H1 (cell line): Measurements from ENCODE around the gene UMPS. TPM values are rescaled to one million over a fixed set of nuclear protein-coding genes. Genes with fewer than 3 reads are reported as not detected.

Experiments used
- CTCF ChIA-PET: fragments of 300-600 bp; sonication (Branson Sonifier 250); formaldehyde crosslinking; loops from one replicate; lab custom pipeline; 2021; ENCODE audit not compliant: partially characterized antibody; lab: Charles Lee
- POLR2A ChIA-PET: fragments of 300-600 bp; sonication (Branson Sonifier 250); formaldehyde crosslinking; loops from one replicate; lab custom pipeline; 2021; ENCODE audit warnings: inconsistent platforms; ENCODE audit not compliant: partially characterized antibody; lab: Charles Lee
- DNase-seq, 2 experiments: peaks; one replicate each; pipeline versions ENCODE4 v3.0.0 to v3.0.0-alpha.2; 2010 to 2022; ENCODE audit warnings: low spot score in 2 of 2, low read depth in 1 of 2, mixed read lengths in 1 of 2
- FAIRE-seq: peaks from 2 replicates; lab custom pipeline; 2011; peaks lifted over from hg19 to GRCh38; lab: Jason Lieb, UNC
- H2AFZ ChIP-seq: 2 replicates; pipeline ENCODE4 v1.8.1; 2012; ENCODE audit warnings: low read length, inconsistent platforms
- H2AK5ac ChIP-seq: 2 replicates; pipeline ENCODE4 v1.6.1; 2013; ENCODE audit warnings: low read depth, low read length
- H2BK120ac ChIP-seq: replicated peaks from 2 replicates; pipeline ENCODE3; 2013; ENCODE audit warnings: low read depth, low read length, inconsistent platforms
- H2BK12ac ChIP-seq: 2 replicates; pipeline ENCODE4 v1.6.1; 2013; ENCODE audit warnings: low read depth, low read length
- H2BK15ac ChIP-seq: 2 replicates; pipeline ENCODE4 v1.6.1; 2013; ENCODE audit warnings: low read length
- H2BK20ac ChIP-seq: 2 replicates; pipeline ENCODE4 v1.6.1; 2013; ENCODE audit warnings: low read length
- H2BK5ac ChIP-seq: 2 replicates; pipeline ENCODE4 v1.6.1; 2013; ENCODE audit warnings: low read depth, low read length
- H3K14ac ChIP-seq: 2 replicates; pipeline ENCODE4 v1.6.1; 2013; ENCODE audit warnings: inconsistent platforms; ENCODE audit not compliant: insufficient read length
- H3K18ac ChIP-seq: 2 replicates; pipeline ENCODE4 v1.6.1; 2013; ENCODE audit warnings: low read length; ENCODE audit errors: extremely low read depth
- H3K23ac ChIP-seq: 2 replicates; pipeline ENCODE4 v1.6.1; 2013; ENCODE audit warnings: inconsistent platforms; ENCODE audit not compliant: insufficient read length
- H3K23me2 ChIP-seq: 2 replicates; pipeline ENCODE4 v1.6.1; 2013; ENCODE audit warnings: low read depth, low read length
- H3K27ac ChIP-seq: 2 replicates; pipeline ENCODE4 v1.6.1; 2011; ENCODE audit warnings: low read depth, low read length, inconsistent platforms
- H3K27me3 ChIP-seq, 4 experiments: replicated peaks in 1 of 4; 1 replicate in 1 of 4; 2 replicates in 3 of 4; pipeline versions ENCODE4 v1.6.1 to v1.8.1; 2011 to 2013; ENCODE audit warnings: low read length in 3 of 4, mild to moderate bottlenecking in 3 of 4, inconsistent platforms in 2 of 4, mixed read lengths in 2 of 4, moderate library complexity in 1 of 4; ENCODE audit not compliant: control insufficient read depth in 3 of 4, insufficient read depth in 3 of 4; ENCODE audit errors: extremely low read depth in 1 of 4
- H3K36me3 ChIP-seq, 4 experiments: 2 replicates each; pipeline versions ENCODE4 v1.6.1 to v1.8.1; 2011 to 2013; ENCODE audit warnings: mild to moderate bottlenecking in 4 of 4, low read length in 3 of 4, moderate library complexity in 2 of 4, control low read depth in 1 of 4, inconsistent platforms in 1 of 4; ENCODE audit not compliant: insufficient read depth in 4 of 4, control insufficient read depth in 2 of 4
- H3K4ac ChIP-seq: replicated peaks from 2 replicates; pipeline ENCODE3; 2013; ENCODE audit warnings: low read length, low read depth, mixed read lengths, inconsistent platforms; ENCODE audit not compliant: insufficient read length
- H3K4me1 ChIP-seq, 4 experiments: replicated peaks in 1 of 4; 1 replicate in 1 of 4; 2 replicates in 3 of 4; pipeline versions ENCODE4 v1.6.1 to v1.8.1; 2011 to 2013; ENCODE audit warnings: low read length in 3 of 4, inconsistent platforms in 2 of 4, mixed read lengths in 1 of 4; ENCODE audit not compliant: insufficient read depth in 4 of 4, control insufficient read depth in 3 of 4
- H3K4me2 ChIP-seq, 2 experiments: 2 replicates each; pipeline versions ENCODE4 v1.6.1 to v1.8.1; 2011 to 2013; ENCODE audit warnings: low read depth in 2 of 2, low read length in 2 of 2, control low read depth in 1 of 2, inconsistent platforms in 1 of 2, mild to moderate bottlenecking in 1 of 2; ENCODE audit not compliant: insufficient read depth in 1 of 2
- H3K4me3 ChIP-seq, 4 experiments: fragments of 200-600, 300-600 bp in 1 of 4; sonication (generic), shearing (Covaris generic), sonication (Bioruptor Twin) in 1 of 4; 2 replicates each; pipeline versions ENCODE4 v1.5.1 to v1.8.1; 2011 to 2016; ENCODE audit warnings: low read length in 4 of 4, low read depth in 3 of 4, control low read depth in 2 of 4, inconsistent platforms in 2 of 4, mild to moderate bottlenecking in 2 of 4, mixed read lengths in 1 of 4, moderate library complexity in 1 of 4; ENCODE audit not compliant: insufficient read depth in 2 of 4; ENCODE audit errors: extremely low read depth in 1 of 4
- H3K56ac ChIP-seq: replicated peaks from 2 replicates; pipeline ENCODE3; 2013; ENCODE audit warnings: low read depth, mild to moderate bottlenecking, mixed read lengths, low read length, inconsistent platforms; ENCODE audit not compliant: insufficient read length
- H3K79me1 ChIP-seq: 2 replicates; pipeline ENCODE4 v1.6.1; 2013; ENCODE audit warnings: low read depth, low read length, control low read depth
- H3K79me2 ChIP-seq, 2 experiments: 2 replicates each; pipeline versions ENCODE4 v1.6.1 to v1.8.1; 2012 to 2013; ENCODE audit warnings: low read length in 2 of 2, mild to moderate bottlenecking in 2 of 2, inconsistent platforms in 1 of 2; ENCODE audit not compliant: insufficient read depth in 2 of 2, control insufficient read depth in 1 of 2
- H3K9ac ChIP-seq, 4 experiments: replicated peaks in 1 of 4; 1 replicate in 1 of 4; 2 replicates in 3 of 4; pipeline versions ENCODE4 v1.6.1 to v1.8.1; 2011 to 2013; ENCODE audit warnings: low read depth in 3 of 4, low read length in 3 of 4, control low read depth in 2 of 4, mild to moderate bottlenecking in 2 of 4, moderate library complexity in 2 of 4, inconsistent platforms in 1 of 4; ENCODE audit errors: extremely low read depth in 1 of 4
- H3K9me3 ChIP-seq, 2 experiments: 2 replicates each; pipeline versions ENCODE4 v1.6.1 to v1.8.1; 2012 to 2013; ENCODE audit warnings: mild to moderate bottlenecking in 2 of 2, moderate library complexity in 2 of 2, control low read depth in 1 of 2, inconsistent platforms in 1 of 2, low read depth in 1 of 2, low read length in 1 of 2, mixed read lengths in 1 of 2; ENCODE audit not compliant: insufficient read depth in 2 of 2
- H4K20me1 ChIP-seq, 2 experiments: replicated peaks in 1 of 2; 2 replicates each; pipeline versions ENCODE3 to v1.8.1; 2011 to 2013; ENCODE audit warnings: inconsistent platforms in 2 of 2, low read length in 2 of 2, mild to moderate bottlenecking in 1 of 2; ENCODE audit not compliant: insufficient read depth in 2 of 2, control insufficient read depth in 1 of 2
- H4K5ac ChIP-seq: 2 replicates; pipeline ENCODE4 v1.6.1; 2013; ENCODE audit warnings: low read length, low read depth, mixed read lengths, inconsistent platforms; ENCODE audit not compliant: insufficient read length
- H4K8ac ChIP-seq: 2 replicates; pipeline ENCODE4 v1.8.0; 2013; ENCODE audit warnings: mild to moderate bottlenecking, moderate library complexity, low read length, inconsistent platforms; ENCODE audit not compliant: insufficient read depth; ENCODE audit errors: extremely low read depth
- H4K91ac ChIP-seq: replicated peaks from 2 replicates; pipeline ENCODE3; 2013; ENCODE audit warnings: low read length, mixed read lengths, inconsistent platforms; ENCODE audit not compliant: insufficient read length
- ASH2L ChIP-seq: fragments of 200-600, 300-600 bp; sonication (generic); IDR thresholded peaks from one replicate; pipeline ENCODE4 v1.7.1; 2017; ENCODE audit warnings: low read length
- BRCA1 ChIP-seq: IDR thresholded peaks from 2 replicates; pipeline ENCODE4 v1.6.1; 2012; ENCODE audit warnings: low read depth, low read length, improper control_type of control experiment
- CHD1 ChIP-seq: IDR thresholded peaks from 2 replicates; pipeline ENCODE4 v1.6.1; 2012; ENCODE audit warnings: low read depth, low read length, improper control_type of control experiment
- GABPA ChIP-seq: IDR thresholded peaks from 2 replicates; pipeline ENCODE4 v1.6.1; 2011; ENCODE audit warnings: mild to moderate bottlenecking, low read length, moderate library complexity, borderline replicate concordance; ENCODE audit not compliant: insufficient read depth
- JUND ChIP-seq: IDR thresholded peaks from 2 replicates; pipeline ENCODE4 v1.6.1; 2011; ENCODE audit warnings: mild to moderate bottlenecking, improper control_type of control experiment, low read length
- SP4 ChIP-seq: IDR thresholded peaks from 2 replicates; pipeline ENCODE4 v1.6.1; 2012; ENCODE audit warnings: low read length, inconsistent platforms
- TAF1 ChIP-seq: IDR thresholded peaks from 2 replicates; pipeline ENCODE4 v1.6.1; 2011; ENCODE audit warnings: mild to moderate bottlenecking, low read depth, low read length
- TAF7 ChIP-seq: optimal IDR thresholded peaks from 2 replicates; pipeline ENCODE3; 2011; ENCODE audit warnings: low read depth, mild to moderate bottlenecking, inconsistent platforms, low read length, moderate library complexity, borderline replicate concordance
- USF2 ChIP-seq: IDR thresholded peaks from 2 replicates; pipeline ENCODE4 v1.6.1; 2011; ENCODE audit warnings: low read length, improper control_type of control experiment
- ZNF274 ChIP-seq: IDR thresholded peaks from 2 replicates; pipeline ENCODE4 v1.7.0; 2012; ENCODE audit warnings: low read length, borderline replicate concordance; ENCODE audit errors: extremely low read depth
- WGBS, 2 experiments: shearing (Covaris generic) in 1 of 2; methylation state at CpG; one replicate each; pipeline versions ENCODE4 v1.1.6 to v1.1.7; 2013 to 2015; ENCODE audit warnings: low lambda C conversion rate in 2 of 2, mixed read lengths in 2 of 2, inconsistent platforms in 1 of 2, low coverage in 1 of 2, missing lambda C conversion rate in 1 of 2; ENCODE audit not compliant: insufficient replicate concordance in 2 of 2, insufficient coverage in 1 of 2, insufficient read length in 1 of 2; ENCODE audit errors: extremely low coverage in 1 of 2, missing lambda C conversion rate in 1 of 2; 5-methylcytosine and 5-hydroxymethylcytosine counted together
- polyA plus RNA-seq, 7 experiments: library from polyadenylated mRNA; depleted of rRNA in 3 of 7; stranded (reverse) in 5 of 7; unstranded in 2 of 7; fragments of >200 nt in 5 of 7; fragments of 200-250 nt in 2 of 7; gene quantifications; 1 replicate in 5 of 7; 2 replicates in 1 of 7; 4 replicates in 1 of 7; pipeline versions ENCODE4 v1.2.1 to v1.2.3, GENCODE V29; 2011 to 2013; ENCODE audit warnings: missing spikeins in 2 of 7, mixed read lengths in 2 of 7
- total RNA-seq: library from RNA; stranded (reverse); fragmentation: NEBNext Ultra II Directional; extraction: Animal tissue kit (Norgen Biotek cat#: 25700); gene quantifications from 2 replicates; pipeline ENCODE4 v1.2.1, GENCODE V29; 2021

Gene UMPS
- total and polyA plus RNA-seq, 2 of the 8 experiments (the other 6 are each of a cell fraction or from before 2014, with no cell fraction given), result 32.8 to 59.0 TPM

DNA sequence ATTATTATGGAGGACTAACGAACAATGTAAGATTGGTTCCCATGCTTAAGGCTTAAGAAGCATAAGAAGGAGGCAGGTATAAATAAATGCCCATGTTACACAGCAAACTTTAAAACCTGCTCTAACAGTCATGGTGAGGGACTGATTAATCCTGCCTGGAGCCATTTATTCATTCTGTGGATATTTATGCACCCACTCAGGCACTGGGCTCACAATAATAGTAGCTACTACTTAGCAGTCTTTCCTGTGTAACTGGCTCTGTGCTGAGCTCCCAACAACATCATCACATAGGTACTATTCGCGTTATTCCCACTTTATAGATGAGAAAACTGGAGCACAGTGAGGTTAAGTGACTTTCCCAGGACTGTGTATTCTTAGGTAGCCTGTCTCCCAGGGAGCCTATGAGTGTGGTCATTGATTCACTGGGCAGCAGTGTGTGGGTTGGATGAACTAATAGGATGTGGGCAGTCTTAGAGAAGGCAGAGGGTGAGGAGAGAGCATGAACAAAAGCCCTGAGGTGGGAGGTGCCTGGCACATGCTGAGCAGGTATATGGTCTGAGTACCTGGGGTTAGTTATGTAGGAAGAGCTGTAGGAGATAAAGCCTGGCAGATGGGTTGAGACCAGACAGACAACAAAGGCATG, 44.1 kb upstream of the UMPS start:
- H3K27ac ChIP-seq, result no peak overlapping the region
- no peak overlapping the region for H3K23ac ChIP-seq
- TF ChIP-seq ASH2L, result no peak
- TF ChIP-seq JUND, result no peak
- TF ChIP-seq TAF7, result no peak
- TF ChIP-seq USF2, result no peak
- TF ChIP-seq TAF1, result no peak
- no peak for TF ChIP-seq CHD1
- TF ChIP-seq BRCA1, result no peak
- no peak for TF ChIP-seq SP4
- TF ChIP-seq GABPA, result no peak
- TF ChIP-seq ZNF274, result no peak
- no peak overlapping the region for H2AFZ ChIP-seq
- H2BK5ac ChIP-seq, result no peak overlapping the region; the same call in 1 of the 2 replicates
- no peak overlapping the region for H2AK5ac ChIP-seq
- H3K4me2 ChIP-seq, result no peak overlapping the region
- FAIRE-seq (no peak), DNase-seq (no peak)
- H3K9ac ChIP-seq, result no peak overlapping the region
- no peak overlapping the region for H2BK15ac ChIP-seq
- no peak overlapping the region for H4K5ac ChIP-seq
- H2BK20ac ChIP-seq, result no peak overlapping the region
- no peak overlapping the region for H2BK12ac ChIP-seq
- H3K4ac ChIP-seq, result no peak overlapping the region
- WGBS, 2 experiments, result 96% methylated on average over 3 of the region's 3 CpGs; no CpG with 5 or more reads in 1 of the 2 experiments
- no peaks in the 10 kb centered on the region for H3K4me1 ChIP-seq
- H2BK120ac ChIP-seq, result no peak overlapping the region
- no peak overlapping the region for H3K56ac ChIP-seq
- H3K18ac ChIP-seq, result no peak overlapping the region
- no peak overlapping the region for H3K4me3 ChIP-seq
- ChIA-PET CTCF (interaction anchor here (1.2 to 6.0 kb wide), 8 partner anchors 9 to 126 kb away, joined by 3 to 144 read pairs (median 14); partner anchors contain the start of gene UMPS), POLR2A (interaction anchor here (1.1 kb wide), 1 partner anchor 109 kb away, joined by 3 read pairs; no protein-coding TSS in a partner anchor)
- no peak overlapping the region for H4K91ac ChIP-seq
- H4K8ac ChIP-seq, result no peak overlapping the region
- peaks cover 0 to 1% of the 10 kb centered on the region in 2 experiments for H4K20me1 ChIP-seq
- no peak overlapping the region for H3K14ac ChIP-seq
- no peaks in the 10 kb centered on the region for H3K36me3 ChIP-seq
- H3K79me1 ChIP-seq, result no peaks in the 10 kb centered on the region
- no peaks in the 10 kb centered on the region for H3K23me2 ChIP-seq
- H3K79me2 ChIP-seq, result no peaks in the 10 kb centered on the region
- no peaks in the 10 kb centered on the region for H3K9me3 ChIP-seq
- no peaks in the 10 kb centered on the region; a peak in 1 of 7 replicates for H3K27me3 ChIP-seq
